ENCODE data around the gene SPAG5. TPM values are rescaled to one million over a fixed set of nuclear protein-coding genes. Genes with fewer than 3 reads are reported as not detected.

SPAG5 gene
- total and polyA plus RNA-seq, 10 of the 15 experiments (the other 5 are each of a cell fraction or from before 2014, with no cell fraction given), result 73.5 to 171 (median 106) TPM

GRCh38 chr17:28618464-28618863 lies 19.6 kb upstream of the SPAG5 start (continued):
- TF ChIP-seq ASH2L (IDR thresholded peaks at IDR 0.05; ENCODE audit: borderline replicate concordance, low read depth) (no peak), NFYB (IDR thresholded peaks at IDR 0.05; ENCODE audit: insufficient read depth, low read depth, low read length) (no peak), KAT2A (conservative IDR thresholded peaks at IDR 0.05; ENCODE audit: control insufficient read depth, low read depth, low read length) (no peak)

- Histone ChIP-seq H3K9ac (ENCODE audit: control insufficient read depth, insufficient read depth, low read length) (no peak overlapping the region), H3K79me2 (ENCODE audit: control insufficient read depth, insufficient read depth, low read length) (no peaks in the 10 kb centered on the region), H3K36me3 (ENCODE audit: control insufficient read depth in 2 of 2, insufficient read depth in 2 of 2, low read length in 1 of 2) (peaks cover 49 to 64% of the 10 kb centered on the region in 2 experiments), H3K4me2 (ENCODE audit: control insufficient read depth, insufficient read depth) (no peak overlapping the region), H4K20me1 (ENCODE audit: control insufficient read depth, insufficient read depth) (no peaks in the 10 kb centered on the region), H3K27ac (ENCODE audit: control insufficient read depth, insufficient read depth) (no peak overlapping the region), H2AFZ (ENCODE audit: control insufficient read depth, low read depth, low read length) (no peak overlapping the region), H3K27me3 (replicated peaks in 1 of 2; ENCODE audit: control insufficient read depth in 2 of 2, insufficient read depth in 2 of 2, low read length in 1 of 2) (no peaks in the 10 kb centered on the region), H3K9me3 (replicated peaks; ENCODE audit: control insufficient read depth, insufficient read depth, low read length) (no peaks in the 10 kb centered on the region), H3K4me3 (no peak overlapping the region), H3K4me1 (ENCODE audit: control insufficient read depth, insufficient read depth, low read length) (no peaks in the 10 kb centered on the region; the same call in none of the 2 replicates)
- SMC1A ChIA-PET (ENCODE audit: uncharacterized antibody, unreplicated experiment), result interaction anchor here (1.3 kb wide), 1 partner anchor 121 kb away, joined by 3 read pairs; no protein-coding TSS in a partner anchor
- in situ Hi-C loops (cut with MboI), result no loop called here
- WGBS (ENCODE audit: insufficient coverage, insufficient replicate concordance, low lambda C conversion rate, missing lambda C conversion rate), result 93% methylated on average over 7 of the region's 7 CpGs
- FAIRE-seq (no peak), DNase-seq (ENCODE audit: low read depth, low spot score) (no peak), ATAC-seq (no peak)
- RAD21 ChIA-PET (ENCODE audit: unreplicated experiment), result no interaction called here
- POLR2A ChIA-PET, result interaction anchor here (1.0 kb wide), 1 partner anchor 50 kb away, joined by 5 read pairs; no protein-coding TSS in a partner anchor
- no TSS peak for BruUV-seq (replicated peaks)
- intact Hi-C loops (cut with micrococcal nuclease; ENCODE audit: unreplicated experiment), result loop anchor here (5.0 kb wide), 1 partner anchor 124 kb away; no protein-coding TSS in a partner anchor
- CTCF ChIA-PET, result interaction anchor here (0.8 to 8.2 kb wide), 3 partner anchors 7 to 68 kb away, joined by 3 to 88 read pairs (median 3); no protein-coding TSS in a partner anchor
- no peak for TF ChIP-seq BCLAF1 (IDR thresholded peaks at IDR 0.05)
- TF ChIP-seq NBN (IDR thresholded peaks at IDR 0.05), result no peak
- TF ChIP-seq MXI1 (IDR thresholded peaks at IDR 0.05; ENCODE audit: low read depth, low read length), result no peak
- no peak for TF ChIP-seq CBX5 (IDR thresholded peaks at IDR 0.05; ENCODE audit: low read depth)
- TF ChIP-seq ZBTB11 (CRISPR knock-in tag; IDR thresholded peaks at IDR 0.05), result no peak
- TF ChIP-seq NKRF (conservative IDR thresholded peaks at IDR 0.05), result no peak
- TF ChIP-seq DPF2 (IDR thresholded peaks at IDR 0.05), result no peak
- no peak for TF ChIP-seq SREBF2 (IDR thresholded peaks at IDR 0.05; ENCODE audit: low read length)
Measured at GRCh38 chr17:28616281-28616680, 17.5 kb upstream of the SPAG5 start.

Data from GM12878 (cell line).